CD4-positive, alpha-beta T cell treated with Interleukin-10 for 1 hour (primary cell): ENCODE results near the gene LAT.
"Not testable (repeated sequence)": the region's sequence is repeated elsewhere in the genome, so short reads cannot be mapped to it uniquely, and the experiment has no call there.

Experiments used
- DNase-seq: peaks from one replicate; pipeline ENCODE4 v3.0.0-alpha.2; 2020

The LAT gene, protein sequence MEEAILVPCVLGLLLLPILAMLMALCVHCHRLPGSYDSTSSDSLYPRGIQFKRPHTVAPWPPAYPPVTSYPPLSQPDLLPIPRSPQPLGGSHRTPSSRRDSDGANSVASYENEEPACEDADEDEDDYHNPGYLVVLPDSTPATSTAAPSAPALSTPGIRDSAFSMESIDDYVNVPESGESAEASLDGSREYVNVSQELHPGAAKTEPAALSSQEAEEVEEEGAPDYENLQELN

DNA sequence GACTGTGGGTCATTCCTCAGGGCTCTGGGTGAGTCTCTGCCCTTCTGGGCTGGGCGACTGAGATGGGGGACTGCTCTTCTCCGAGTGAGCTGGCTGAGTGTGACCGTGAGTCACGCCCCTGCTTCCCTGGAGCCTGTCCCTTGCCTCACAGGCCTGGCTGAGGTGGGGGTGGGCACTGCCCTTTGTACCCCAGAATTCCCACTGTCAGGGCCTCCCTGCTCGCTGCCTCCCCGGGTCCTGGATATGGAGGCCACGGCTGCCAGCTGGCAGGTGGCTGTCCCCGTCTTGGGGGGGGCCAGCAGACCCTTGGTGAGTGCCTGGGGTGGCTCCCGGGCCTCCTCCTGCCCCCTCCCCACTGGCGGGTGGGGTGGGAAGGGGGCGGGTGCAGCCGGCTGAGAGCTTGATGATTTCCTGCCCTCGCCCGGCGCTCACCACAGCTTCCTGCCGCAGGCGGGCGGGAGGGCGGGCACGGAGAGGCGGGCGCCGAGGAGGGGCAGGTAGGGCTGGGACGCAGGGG is at the start of gene LAT:
TSS of gene LAT (plus strand) at position 434 of the 517 bp plus-strand sequence. CDS start 366 bp downstream, outside the sequence.
- peak; percentile 80 for DNase-seq

DNA sequence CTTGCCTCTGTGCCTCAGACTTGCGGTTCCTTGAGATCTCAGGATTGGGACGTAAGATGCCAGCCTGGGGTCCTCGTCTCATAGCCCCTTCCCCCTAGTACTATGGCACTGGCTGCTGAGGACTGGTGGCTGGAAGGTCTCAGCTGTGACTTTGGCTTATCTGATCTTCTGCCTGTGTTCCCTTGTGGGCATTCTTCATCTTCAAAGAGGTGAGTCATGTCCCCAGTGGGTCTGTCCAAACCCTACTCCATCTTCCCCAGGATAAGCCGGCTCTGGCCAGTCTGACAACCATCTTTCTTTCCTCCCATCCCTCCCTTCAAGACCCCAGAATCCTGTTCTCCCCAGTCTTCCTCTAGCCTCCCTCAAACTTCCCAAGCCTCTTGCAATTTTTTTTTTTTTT is 49.5 kb upstream of the LAT start:
- no peak for DNase-seq

DNA sequence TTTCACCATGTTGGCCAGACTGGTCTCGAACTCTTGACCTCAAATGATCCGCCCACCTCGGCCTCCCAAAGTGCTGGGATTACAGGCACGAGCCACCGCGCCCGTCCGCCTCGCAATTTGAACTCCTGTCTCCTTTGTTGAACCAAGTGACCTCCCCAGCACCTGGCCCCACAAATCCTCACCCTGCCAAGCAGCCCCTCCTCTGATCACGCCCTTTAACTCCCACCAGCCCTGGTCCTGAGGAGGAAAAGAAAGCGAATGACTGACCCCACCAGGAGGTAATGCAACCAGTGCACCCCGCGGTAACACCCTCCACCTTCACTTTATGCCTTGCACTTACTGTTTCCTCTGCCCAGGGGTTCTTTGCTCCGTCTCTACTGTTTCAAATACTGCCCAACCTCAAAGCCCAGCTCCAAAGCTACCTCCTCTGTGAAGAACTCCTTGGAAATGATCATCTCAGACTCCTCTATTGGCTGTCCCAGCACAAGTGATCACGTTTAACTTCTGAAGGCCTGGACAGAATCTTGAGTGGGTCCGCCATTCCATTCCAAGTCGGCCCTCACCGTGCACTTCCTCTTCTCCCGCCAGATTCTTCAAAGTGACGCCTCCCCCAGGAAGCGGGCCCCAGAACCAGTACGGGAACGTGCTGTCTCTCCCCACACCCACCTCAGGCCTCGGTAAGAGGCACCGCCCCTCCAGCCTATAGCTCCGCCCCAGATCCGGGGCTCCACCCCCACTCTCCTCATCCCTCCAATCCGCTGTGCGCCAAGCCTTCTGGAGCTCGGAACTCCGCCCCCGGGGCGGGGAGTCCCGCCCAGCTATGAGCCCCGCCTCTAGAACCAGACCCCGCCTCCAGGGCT is 48.7 kb upstream of the LAT start:
- peak; percentile 89 for DNase-seq

DNA sequence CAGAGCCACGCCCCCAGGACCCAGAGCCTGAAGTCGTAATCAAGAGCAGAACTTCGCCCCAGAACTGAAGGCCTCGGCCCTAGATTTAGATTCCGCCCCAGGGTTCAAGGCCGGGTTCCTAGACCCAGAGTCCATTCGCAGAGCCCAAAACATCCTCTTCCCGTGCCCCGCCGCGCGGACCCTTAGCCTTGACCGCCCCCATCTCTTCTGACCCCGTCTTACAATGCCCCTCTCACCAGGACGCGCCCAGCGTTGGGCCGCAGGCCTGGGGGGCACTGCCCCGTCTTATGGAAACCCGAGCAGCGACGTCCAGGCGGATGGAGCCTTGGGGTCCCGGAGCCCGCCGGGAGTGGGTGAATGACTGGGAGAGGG is 48.1 kb upstream of the LAT start:
- DNase-seq, result no peak

DNA sequence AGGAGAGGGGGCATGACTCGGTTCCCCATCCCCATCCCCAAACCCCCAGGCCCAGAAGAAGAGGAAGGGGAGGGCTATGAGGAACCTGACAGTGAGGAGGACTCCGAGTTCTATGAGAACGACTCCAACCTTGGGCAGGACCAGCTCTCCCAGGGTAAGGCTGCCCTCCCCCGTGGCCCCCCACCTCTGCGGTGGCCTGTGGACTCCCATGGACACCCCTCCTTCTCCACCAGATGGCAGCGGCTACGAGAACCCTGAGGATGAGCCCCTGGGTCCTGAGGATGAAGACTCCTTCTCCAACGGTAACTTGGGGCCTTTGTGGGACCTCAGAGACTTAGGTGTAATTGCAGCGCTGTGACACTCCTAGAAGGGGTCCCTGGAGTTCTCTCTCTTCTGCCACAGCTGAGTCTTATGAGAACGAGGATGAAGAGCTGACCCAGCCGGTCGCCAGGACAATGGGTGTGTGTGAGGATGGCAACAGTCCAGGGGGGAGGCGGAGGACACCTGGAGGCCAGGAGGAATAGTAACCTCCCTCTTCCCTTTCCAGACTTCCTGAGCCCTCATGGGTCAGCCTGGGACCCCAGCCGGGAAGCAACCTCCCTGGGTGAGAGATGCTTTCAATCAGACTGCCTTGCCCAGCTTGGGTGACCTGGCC is 47.5 kb upstream of the LAT start:
- DNase-seq, result no peak

DNA sequence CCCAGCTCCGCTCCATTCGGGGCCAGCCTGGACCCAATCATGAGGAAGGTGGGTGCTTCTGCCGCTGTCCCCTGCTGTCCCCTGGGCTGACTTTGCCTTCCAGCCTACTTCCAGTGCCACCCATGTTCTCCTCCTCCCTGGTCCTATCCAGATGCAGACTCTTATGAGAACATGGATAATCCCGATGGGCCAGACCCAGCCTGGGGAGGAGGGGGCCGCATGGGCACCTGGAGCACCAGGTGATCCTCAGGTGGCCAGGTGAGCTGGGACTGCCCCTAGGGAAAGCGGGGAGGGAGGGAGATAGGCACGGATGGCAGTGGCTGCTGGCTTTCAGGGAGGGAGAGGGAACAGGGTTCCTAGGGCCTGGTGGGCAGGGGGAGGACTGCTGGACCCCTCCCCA is 46.1 kb upstream of the LAT start:
- DNase-seq, result no peak

DNA sequence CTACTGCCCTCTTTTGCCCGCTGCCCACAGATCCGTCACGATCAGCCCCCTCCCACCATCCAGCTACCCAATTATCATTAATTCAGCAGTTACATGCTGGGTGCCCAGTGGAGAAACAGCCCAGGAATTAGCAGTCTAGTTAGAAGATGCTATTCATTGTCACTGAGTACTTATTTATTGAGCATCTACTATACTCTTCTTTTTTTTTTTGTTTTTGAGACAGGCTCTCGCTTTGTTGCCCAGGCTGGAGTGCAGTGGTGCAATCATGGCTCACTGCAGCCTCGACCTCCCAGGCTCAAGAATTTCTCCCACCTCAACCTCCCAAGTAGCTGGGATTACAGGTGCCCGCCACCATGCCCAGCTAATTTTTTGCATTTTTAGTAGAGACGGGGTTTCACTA is 45.0 kb upstream of the LAT start:
- not testable (repeated sequence) for DNase-seq

DNA sequence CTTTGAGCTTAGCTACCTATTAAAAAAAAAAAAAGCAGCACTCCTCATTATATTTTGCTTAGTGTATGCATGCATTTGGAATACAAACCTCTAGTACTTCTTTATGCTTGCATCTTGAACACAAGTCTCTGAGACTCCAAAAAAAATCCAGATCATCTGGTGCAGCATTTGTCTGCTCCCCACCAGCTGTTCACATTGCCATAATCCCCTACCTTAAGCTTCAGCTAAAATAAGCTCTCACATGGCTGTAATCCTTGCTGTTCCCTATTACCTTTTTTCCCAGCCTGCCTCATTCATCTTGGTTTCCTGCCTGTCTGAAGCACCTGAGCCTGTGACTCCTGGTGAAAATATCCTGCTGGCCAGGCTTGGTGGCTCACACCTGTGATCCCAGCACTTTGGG is 41.6 kb upstream of the LAT start:
- no peak for DNase-seq

DNA sequence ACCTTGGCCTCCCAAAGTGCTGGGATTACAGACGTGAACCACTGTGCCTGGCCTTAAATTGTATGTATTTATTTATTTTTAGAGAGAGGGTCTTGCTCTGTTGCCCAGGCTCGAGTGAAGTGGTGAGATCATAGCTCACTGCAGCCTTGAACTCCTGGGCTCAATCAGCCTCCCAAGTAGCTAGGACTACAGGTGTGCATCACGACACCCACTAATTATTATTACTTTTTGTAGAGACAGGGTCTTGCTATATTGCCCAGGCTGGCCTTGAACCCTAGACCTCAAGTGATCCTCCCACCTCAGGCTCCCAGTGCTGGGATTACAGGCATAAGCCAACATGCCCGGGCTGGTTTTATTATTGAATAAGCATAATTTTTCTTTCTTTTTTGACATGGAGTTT is 38.2 kb upstream of the LAT start:
- DNase-seq, result no peak

DNA sequence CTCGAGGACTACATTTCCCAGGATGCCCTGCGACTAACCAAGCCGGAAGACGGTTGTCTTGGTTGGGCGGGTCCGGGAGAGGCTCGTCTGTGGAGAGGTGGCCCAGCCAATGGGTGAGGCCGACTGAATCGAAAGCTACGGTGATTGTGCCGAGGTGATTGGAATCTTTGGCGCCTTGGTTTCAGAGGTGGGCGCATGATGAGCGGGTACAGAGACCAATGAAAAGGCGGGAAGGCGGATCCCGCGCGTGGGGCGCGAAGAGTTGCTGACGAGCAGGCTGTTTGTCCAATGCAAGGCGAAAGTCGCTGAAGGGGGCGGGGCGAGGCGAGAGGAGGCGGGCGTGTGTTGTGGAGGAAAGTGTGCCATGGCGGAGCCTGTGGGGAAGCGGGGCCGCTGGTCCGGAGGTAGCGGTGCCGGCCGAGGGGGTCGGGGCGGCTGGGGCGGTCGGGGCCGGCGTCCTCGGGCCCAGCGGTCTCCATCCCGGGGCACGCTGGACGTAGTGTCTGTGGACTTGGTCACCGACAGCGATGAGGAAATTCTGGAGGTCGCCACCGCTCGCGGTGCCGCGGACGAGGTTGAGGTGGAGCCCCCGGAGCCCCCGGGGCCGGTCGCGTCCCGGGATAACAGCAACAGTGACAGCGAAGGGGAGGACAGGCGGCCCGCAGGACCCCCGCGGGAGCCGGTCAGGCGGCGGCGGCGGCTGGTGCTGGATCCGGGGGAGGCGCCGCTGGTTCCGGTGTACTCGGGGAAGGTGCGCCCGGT is 34.0 kb upstream of the LAT start, which contains the start of gene NFATC2IP:
TSS of gene NFATC2IP (plus strand) at position 290 of the 762 bp plus-strand sequence. CDS start at position 365, 75 bp downstream.
- DNase-seq, result peak; percentile 100

DNA sequence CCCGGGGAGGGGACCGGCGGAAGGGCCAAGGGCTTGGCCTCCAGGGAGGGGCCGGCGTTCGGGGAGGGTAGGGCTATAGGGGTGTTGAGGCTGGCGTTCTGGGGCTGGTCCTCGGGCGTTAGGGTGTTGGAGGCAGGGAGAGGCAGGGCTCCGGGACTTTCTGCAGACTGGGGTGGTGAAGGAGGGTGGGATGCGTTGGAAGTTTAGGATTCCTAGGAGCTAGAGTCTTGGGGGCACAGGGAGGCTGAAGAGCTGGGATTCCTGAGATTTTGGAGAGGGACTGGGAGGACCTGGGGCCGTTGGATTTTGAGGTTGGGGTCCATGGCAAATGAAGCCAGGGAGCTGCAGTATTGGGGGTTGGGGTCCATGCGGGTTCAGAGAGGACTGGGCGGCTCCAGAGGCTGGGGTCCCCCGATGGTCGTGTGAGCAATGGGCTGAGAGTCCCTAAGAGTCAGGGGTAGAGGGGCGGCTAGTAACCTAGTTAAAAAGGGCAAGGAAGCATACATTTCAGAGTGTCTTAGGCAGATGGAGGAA is 33.4 kb upstream of the LAT start:
- no peak for DNase-seq

DNA sequence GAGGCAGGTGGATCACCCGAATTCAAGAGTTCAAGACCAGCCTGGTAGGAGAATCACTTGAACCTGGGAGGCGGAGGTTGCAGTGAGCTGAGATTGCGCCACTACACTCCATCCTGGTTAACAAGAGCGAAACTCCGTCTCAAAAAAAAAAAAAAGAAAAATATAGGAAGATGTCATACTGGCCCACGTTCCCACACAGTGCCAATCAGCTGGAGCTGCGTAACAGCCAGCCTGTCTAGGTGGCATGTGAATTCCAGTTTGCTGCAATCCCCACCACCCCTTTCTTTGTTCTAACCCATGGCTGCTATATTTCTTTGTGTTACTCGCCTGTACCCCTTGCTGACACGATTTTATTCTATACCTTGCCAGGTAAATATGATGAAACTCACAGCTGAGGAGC is 26.6 kb upstream of the LAT start:
- DNase-seq, result no peak

DNA sequence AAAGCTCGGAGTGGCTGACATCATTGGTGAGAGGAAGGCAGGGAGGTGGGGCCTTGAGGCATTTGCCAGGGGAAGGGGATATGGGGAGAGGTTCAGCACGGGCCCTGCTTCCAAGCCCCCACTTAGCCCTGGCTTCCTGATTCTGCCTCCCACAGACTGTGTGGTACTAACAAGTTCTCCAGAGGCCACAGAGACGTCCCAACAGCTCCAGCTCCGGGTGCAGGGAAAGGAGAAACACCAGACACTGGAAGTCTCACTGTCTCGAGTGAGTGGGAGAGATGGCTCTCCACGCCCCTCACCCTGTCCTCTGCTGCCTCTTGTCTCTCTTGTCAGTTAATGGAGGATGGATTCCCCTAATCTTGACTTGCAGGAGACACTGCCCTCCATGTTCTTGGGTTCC is 26.0 kb upstream of the LAT start:
- DNase-seq, result no peak

DNA sequence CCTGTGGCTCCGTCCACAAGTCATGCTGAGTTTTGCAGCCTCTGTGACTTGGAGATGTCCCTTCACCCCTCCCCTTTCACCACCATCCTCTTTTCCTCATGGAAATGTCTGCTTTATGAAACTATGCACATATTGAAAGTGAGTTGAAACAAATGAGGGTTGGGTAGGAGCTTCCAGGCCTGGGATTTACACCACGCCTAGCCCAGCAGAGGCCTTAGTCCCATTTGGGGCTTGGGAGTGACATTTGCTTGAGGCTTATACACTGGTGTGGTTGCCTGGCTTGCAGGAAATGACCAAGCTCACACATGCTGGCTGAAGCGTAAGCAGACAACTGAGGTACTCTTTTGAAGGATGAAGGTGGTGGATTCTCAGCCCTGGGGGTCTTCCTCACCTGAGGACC is 20.8 kb upstream of the LAT start:
- DNase-seq, result no peak

DNA sequence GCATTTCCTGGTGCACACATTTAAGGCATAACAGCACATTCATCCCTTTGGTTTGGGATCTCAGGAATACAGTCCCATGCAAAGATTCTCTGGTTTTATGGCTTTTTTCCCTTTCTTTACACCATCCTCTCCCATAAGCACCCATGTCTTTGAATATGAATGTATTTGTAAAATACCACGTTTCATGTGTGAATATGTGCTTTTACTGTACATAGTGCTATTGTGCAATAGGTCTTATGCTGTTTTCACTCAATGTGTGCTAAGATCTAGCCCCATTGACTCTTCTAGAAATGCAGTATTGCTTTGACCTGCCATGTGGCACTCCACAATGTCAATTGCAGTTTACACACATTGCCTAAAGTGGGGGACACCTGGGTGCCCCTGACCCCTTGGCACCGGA is 20.4 kb upstream of the LAT start:
- DNase-seq, result no peak

DNA sequence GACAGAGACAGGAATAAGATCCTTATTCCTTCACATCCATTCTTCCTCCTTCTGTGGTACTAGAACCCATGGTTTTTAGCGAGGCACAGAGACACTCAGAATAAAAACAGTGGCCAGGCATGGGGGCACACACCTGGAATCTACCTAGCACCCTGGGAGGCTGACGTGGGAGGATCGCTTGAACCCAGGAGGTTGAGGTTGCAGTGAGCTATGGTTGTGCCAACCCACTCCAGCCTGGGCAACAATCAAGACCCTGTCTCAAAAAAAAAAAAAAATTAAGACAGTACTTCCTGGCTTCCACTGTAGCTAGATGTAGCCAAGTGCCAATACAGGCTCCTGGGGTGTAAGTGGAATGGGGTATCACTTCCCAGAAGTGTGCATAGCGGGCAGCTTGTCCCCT is 17.7 kb upstream of the LAT start:
- DNase-seq, result no peak

DNA sequence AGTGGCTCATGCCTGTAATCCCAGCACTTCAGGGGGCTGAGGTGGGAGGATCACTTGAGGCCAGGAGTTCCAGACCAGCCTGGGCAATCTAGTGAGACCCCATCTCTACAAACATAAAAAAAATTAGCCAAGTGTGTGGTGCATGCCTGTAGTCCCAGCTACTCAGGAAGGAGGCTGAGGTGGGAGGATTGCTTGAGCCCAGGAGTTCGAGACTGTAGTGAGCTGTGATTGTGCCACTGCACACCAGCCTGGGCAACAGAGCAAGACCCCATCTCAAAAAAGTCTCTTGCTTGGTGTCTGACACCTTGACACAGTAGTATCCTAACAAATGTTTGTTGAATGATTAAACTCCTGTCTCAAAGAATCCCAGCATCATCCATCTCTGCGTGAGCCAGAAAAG is 15.2 kb upstream of the LAT start:
- DNase-seq, result not testable (repeated sequence)

DNA sequence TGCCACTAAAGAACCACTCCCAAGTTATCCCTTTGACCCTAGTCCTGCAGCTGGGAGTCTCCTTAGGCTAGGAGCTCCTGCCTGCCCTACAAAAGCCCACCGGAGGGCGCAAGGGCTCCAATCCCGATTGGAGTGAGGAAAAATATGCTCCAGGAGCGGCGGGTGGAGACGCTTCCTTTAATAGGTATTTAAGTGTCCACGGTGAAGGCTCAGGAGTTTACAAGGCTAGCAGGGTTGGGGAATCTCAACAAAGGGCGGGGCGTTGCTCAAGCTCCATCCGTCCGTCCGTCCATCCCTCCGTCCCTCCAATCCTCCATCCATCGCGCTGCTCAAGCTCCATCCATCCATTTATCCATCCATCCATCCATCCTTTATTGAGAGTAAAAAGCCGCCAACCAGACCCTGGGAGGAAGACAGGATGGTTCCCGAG is 10.8 kb upstream of the LAT start:
- DNase-seq, result no peak

DNA sequence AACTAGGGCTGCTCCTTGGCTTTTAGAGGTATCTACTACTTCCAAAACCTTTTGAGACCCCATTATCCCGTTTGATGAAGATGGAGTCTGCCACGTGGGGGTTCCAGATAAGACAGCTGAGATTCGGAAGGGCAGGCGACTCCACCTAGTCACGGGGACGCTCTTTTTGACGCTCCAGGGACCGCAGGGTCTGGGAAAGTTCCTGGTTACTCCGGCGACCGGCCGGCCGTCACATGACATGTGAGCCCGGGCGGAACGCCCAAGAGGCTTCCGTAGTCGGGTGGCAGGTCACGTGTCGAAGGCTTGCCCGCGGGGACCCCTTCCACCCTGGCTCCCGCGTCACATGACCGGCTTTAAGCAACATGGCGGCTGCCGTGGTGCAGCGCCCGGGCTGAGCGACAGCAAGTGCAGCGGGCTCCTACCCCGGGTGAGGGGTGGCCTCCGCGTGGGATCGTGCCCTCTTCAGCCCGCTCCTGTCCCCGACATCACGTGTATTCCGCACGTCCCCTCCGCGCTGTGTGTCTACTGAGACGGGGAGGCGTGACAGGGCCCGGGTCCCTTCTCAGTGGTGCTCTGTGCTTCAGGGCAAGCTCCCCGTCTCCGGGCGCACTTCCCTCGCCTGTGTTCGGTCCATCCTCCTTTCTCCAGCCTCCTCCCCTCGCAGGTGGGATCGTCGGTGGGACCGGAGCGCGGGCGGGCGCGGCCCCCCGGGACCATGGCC is 10.3 kb upstream of the LAT start, which contains the start of gene SPNS1:
TSS of gene SPNS1 (plus strand) at position 342 of the 721 bp plus-strand sequence. CDS start at position 716, 374 bp downstream.
- peak; percentile 93 for DNase-seq

DNA sequence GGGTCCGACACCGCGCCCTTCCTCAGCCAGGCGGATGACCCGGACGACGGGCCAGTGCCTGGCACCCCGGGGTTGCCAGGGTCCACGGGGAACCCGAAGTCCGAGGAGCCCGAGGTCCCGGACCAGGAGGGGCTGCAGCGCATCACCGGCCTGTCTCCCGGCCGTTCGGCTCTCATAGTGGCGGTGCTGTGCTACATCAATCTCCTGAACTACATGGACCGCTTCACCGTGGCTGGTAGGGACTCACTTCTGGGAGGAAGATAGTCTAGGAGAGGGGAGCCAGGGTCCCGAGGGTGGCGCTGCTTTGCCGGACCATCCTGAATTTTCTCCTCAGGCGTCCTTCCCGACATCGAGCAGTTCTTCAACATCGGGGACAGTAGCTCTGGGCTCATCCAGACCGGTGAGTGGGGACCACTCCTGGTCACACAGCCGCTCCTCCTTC is 9.7 kb upstream of the LAT start:
- DNase-seq, result no peak
